HS-5 (cell line): ENCODE results near the gene RBMXL2.

ENCODE experiments used
- DNase-seq: peaks from one replicate; pipeline ENCODE4 v3.0.0-alpha.2; 2012; ENCODE audit warnings: low read depth

RBMXL2 gene

GRCh38 chr11:7088921-7089320 is at the start of gene RBMXL2:
RBMXL2 (plus strand) TSS chr11:7088998; CDS start chr11:7089121, 123 bp downstream.
- DNase-seq, result no peak

DNA sequence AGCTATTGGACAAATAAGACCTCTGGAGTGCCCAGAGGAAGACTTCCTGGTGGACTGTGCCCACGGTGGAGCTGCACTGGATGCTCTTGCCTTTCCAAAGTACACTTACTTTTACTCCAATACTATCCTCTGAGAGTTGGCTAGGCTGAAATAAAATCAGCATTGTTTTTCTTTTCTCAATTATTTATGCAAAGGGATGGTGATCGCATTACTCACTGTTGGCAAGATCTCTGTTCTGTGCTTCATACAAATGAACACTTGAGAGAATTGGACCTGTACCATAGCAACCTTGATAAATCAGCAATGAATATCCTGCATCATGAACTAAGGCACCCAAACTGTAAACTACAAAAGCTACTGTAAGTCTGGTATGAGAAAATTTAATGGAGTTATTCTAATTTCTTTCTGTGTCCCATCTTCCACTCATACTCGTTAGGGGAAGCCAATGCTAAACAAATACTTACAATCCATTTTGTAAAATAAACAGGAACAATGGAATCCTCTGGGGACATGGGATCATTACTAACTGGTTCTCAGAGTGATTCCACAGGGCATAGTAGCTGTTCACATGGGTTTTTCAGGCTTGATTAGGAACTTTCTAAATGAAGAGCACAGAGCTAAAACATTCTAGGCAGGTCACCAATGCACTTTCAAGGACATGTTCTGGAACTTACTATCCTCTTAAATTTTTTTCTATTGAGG is 42.2 kb upstream of the RBMXL2 start:
- DNase-seq, result peak; percentile 44

DNA sequence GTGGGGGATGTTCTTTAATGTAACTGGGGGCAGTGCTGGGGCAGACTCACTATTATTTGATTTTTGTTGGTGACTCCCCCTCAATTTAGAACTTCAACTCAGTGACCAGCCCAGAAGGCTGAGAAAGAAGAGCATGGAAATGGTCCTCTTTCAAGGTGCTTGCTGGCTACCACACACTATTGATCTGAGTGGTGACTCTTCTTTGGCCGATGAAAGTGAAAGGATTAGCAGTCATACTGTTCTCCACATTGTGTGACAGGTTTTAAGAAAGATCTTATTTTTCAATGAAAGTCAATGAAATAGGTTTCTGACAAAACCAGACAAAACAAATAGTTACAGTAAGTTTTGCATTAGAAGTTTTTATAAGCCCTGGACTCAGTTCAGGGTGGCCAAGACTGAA is 38.6 kb upstream of the RBMXL2 start:
- no peak for DNase-seq

GRCh38 chr11:7056828-7057513 is 31.8 kb upstream of the RBMXL2 start:
- DNase-seq, result no peak

DNA sequence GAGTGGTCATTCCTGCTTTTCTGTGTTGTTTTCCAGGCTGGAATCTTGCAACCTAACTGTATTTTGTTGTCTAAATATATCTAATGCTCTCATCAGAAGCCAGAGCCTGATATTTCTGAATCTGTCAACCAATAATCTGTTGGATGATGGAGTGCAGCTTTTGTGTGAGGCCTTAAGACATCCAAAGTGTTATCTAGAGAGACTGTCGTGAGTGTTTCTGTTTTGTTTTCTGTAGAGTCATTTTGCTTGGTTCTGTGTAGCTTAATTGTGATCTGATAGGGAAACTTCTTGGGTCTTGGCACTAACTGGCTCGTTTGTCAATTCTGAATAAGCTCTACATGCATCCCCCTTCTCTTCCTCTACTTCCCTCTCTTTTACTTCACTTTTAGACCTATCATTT is 31.2 kb upstream of the RBMXL2 start:
- no peak for DNase-seq

DNA sequence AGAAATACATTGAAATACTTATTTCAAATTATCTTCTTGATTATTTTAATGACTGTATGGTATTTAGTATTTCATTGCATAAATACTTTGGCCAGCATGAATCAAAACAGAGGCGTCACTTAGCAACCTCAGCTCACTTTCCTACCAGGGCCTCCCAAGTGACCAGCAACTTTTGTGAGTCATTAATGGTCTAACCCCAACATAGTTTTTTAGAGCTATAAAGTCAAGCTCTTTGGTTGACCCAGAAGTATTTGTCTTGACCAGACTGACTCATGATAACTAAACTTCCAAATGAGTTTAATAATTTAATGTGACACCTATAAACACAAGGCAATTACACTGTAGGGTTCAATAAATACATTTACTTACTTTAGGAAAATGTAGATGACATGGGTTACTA is 27.9 kb upstream of the RBMXL2 start:
- peak; percentile 57 for DNase-seq

- no peak for DNase-seq
These were observed 26.3 kb upstream of the RBMXL2 start for GRCh38 chr11:7062534-7062933.

- DNase-seq, result no peak
These were observed 16.3 kb upstream of the RBMXL2 start for GRCh38 chr11:7072401-7073028.

DNA sequence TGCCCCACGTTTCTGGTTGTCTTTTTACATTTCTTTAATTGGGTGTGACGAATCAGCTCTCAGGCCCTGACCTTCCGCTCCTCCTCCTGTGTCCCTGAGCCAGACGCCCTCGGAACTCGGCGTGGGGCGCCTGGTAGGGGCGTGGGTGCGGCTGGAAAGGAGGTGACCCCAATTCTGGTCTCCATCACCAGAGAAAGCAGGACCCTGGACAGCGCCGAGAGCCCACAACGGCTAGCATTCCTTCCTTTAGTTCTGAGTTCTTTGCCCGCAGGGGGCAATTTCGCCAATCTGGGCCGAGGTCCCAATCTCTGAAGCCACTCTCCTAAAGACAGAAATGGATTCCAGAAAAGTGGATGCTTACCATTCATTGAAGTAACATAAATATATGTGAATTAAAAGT is 11.7 kb upstream of the RBMXL2 start:
- DNase-seq, result no peak

DNA sequence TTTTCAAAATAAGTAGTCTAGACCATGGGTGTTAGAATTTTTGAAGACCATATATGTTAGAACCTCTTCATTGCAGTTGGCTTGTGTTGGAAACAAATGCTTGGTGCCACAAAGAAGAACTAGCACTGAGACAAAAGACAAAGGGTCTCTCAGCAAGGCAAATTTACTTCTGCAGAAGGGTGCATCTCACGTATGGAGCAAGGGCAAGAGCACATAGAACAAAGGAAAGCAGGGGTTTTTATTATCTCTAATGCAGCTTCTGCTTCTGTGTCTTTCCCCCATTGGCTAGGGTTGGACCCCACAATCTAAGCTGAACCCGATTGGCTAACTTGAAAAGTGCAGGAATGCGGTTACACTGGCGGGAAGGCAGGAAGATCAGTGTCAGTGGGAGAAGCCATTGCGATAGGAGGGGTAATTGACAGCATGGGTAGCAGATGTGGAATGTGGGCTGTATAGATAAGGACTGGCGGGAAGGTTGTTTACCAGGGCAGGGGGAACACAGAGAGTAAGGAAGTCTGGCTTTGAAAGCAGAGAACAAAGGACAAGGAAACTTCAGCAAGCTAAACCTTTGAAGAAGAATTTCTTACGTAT is 9.2 kb upstream of the RBMXL2 start:
- DNase-seq, result no peak

DNA sequence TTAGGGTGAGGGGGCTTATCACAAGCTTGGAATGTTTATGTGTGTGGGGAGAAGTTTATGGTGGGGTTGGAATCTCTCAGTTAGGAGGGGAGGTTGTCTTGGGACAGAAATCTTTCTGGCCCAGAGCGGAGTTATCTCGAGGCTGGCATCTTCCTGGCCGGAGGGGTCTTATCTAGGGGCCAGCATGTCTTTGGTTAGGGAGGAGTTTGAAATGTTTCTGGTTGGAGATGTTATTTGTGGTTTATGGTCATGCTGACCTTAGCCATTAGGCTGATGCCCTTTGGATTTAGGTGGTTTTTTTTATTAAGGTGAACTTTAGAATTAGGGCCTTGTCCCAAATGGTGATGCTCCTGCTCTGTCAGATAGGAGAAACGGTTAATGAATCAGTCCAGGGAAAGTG is 7.9 kb upstream of the RBMXL2 start:
- no peak for DNase-seq

- DNase-seq, result no peak
These were observed 7.4 kb upstream of the RBMXL2 start for GRCh38 chr11:7081441-7081840.

DNA sequence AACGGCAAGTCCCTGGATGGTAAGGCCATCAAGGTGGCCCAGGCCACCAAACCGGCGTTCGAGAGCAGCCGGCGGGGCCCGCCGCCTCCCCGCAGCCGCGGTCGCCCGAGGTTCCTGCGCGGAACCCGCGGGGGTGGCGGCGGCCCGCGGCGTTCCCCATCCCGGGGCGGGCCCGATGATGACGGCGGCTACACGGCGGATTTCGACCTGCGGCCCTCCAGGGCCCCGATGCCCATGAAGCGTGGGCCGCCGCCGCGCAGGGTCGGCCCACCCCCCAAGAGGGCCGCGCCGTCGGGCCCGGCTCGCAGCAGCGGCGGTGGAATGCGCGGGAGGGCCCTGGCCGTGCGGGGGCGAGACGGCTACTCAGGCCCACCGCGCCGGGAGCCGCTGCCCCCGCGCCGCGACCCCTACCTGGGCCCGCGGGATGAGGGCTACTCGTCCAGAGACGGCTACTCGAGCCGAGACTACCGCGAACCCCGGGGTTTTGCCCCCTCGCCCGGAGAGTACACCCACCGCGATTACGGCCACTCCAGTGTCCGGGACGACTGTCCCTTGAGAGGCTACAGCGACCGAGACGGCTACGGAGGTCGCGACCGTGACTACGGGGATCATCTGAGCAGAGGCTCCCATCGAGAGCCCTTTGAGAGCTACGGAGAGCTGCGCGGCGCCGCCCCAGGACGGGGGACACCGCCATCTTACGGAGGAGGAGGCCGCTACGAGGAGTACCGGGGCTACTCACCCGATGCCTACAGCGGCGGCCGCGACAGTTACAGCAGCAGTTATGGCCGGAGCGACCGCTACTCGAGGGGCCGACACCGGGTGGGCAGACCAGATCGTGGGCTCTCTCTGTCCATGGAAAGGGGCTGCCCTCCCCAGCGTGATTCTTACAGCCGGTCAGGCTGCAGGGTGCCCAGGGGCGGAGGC is 792 bp downstream of the RBMXL2 start:
- DNase-seq, result no peak

DNA sequence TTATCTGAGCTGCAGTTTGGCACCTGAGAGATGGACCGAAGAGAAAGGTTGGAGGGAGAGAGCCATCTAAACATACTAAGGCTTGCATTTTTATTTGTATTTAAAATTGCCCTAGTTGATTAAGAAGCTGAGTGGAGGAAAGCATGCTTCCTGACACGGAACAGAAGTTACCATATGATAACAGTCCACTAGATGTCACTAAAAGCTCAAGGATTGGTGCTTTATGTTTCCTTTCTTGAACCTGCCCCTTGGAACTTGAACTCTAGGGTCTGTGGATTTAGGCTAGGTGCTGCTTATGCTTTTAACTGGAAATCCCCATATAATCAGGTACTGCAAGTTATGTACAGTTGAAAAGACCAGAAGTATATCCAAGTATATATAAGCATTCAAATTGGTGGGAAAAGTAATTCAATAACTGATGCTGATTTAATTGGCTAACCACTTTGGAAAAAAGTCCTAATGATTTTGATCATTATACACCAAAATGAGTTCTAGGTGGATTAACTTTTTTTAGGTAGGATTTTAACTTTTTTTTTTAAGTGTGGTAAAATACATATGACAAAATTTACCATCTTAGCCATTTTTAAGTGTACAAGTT is 9.5 kb downstream of the RBMXL2 start:
- peak; percentile 53 for DNase-seq

DNA sequence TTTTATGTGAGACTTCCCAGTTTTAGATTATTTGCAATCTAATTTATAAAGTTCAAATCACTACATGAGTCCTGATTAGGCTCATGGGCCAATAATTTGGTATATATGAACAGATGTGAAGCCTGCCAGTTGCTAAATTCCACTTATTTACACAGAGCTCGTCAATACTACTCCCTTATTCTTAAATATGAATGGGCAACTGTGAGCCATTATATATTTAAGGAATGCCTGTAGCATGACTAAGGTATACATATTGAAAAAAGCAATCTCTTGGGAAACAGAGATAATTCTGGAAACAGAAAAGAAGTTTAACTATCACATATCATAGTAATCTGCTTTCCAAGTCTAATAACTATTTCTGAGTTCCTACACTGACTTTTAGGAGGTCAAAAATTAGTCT is 27.0 kb downstream of the RBMXL2 start:
- DNase-seq, result peak; percentile 31

GRCh38 chr11:7116370-7116769 is 27.6 kb downstream of the RBMXL2 start:
- no peak for DNase-seq

GRCh38 chr11:7138051-7138450 is 49.3 kb downstream of the RBMXL2 start:
- no peak for DNase-seq
